Mesenchymal stem cell (in vitro differentiated cells and primary cell): Measurements from ENCODE around the gene CUEDC2.

ENCODE experiments used
- DNase-seq: peaks from one replicate; pipeline ENCODE4 v3.0.0-alpha.2; 2013
- H2AFZ ChIP-seq: one replicate; pipeline ENCODE4 v1.6.1; 2013; ENCODE audit warnings: low read depth, mild to moderate bottlenecking, control low read depth, inconsistent platforms, low read length, moderate library complexity
- H2AK5ac ChIP-seq: 2 replicates; pipeline ENCODE4 v1.6.1; 2013; ENCODE audit warnings: low read length, moderate library complexity, mild to moderate bottlenecking, inconsistent platforms; ENCODE audit not compliant: severe bottlenecking
- H2BK120ac ChIP-seq: one replicate; pipeline ENCODE4 v1.6.1; 2013; ENCODE audit warnings: low read depth, mild to moderate bottlenecking, inconsistent platforms, low read length, moderate library complexity
- H2BK12ac ChIP-seq, 2 experiments: one replicate each; pipeline ENCODE4 v1.6.1; 2013; ENCODE audit warnings: inconsistent platforms in 2 of 2, low read length in 2 of 2, mild to moderate bottlenecking in 2 of 2, moderate library complexity in 2 of 2, control low read depth in 1 of 2
- H2BK15ac ChIP-seq: one replicate; pipeline ENCODE4 v1.6.1; 2013; ENCODE audit warnings: mild to moderate bottlenecking, low read depth, inconsistent platforms; ENCODE audit not compliant: poor library complexity, severe bottlenecking
- H2BK5ac ChIP-seq: 2 replicates; pipeline ENCODE4 v1.6.1; 2013; ENCODE audit warnings: low read depth, mild to moderate bottlenecking, low read length, control low read depth, inconsistent platforms; ENCODE audit not compliant: poor library complexity, severe bottlenecking
- H3K14ac ChIP-seq, 2 experiments: one replicate each; pipeline ENCODE4 v1.6.1; 2013; ENCODE audit warnings: inconsistent platforms in 2 of 2, low read length in 2 of 2, control low read depth in 1 of 2, mild to moderate bottlenecking in 1 of 2, moderate library complexity in 1 of 2
- H3K18ac ChIP-seq, 2 experiments: one replicate each; pipeline ENCODE4 v1.6.1; 2013; ENCODE audit warnings: inconsistent platforms in 2 of 2, low read length in 2 of 2, control low read depth in 1 of 2, low read depth in 1 of 2, mild to moderate bottlenecking in 1 of 2
- H3K23ac ChIP-seq, 2 experiments: one replicate each; pipeline ENCODE4 v1.6.1; 2013; ENCODE audit warnings: inconsistent platforms in 2 of 2, low read length in 2 of 2, mild to moderate bottlenecking in 2 of 2, moderate library complexity in 2 of 2, control low read depth in 1 of 2
- H3K27ac ChIP-seq: 2 replicates; pipeline ENCODE4 v1.5.1; 2013; ENCODE audit warnings: mild to moderate bottlenecking, moderate library complexity, low read length, control low read depth, inconsistent platforms; ENCODE audit not compliant: poor library complexity, severe bottlenecking
- H3K27me3 ChIP-seq, 2 experiments: 2 replicates each; pipeline versions ENCODE4 v1.6.1 to v1.7.0; 2013; ENCODE audit warnings: low read length in 2 of 2, mild to moderate bottlenecking in 2 of 2, moderate library complexity in 2 of 2, control low read depth in 1 of 2, inconsistent platforms in 1 of 2; ENCODE audit not compliant: control insufficient read depth in 1 of 2, insufficient read depth in 1 of 2
- H3K36me3 ChIP-seq, 2 experiments: 2 replicates each; pipeline versions ENCODE4 v1.6.1 to v1.7.0; 2013; ENCODE audit warnings: low read length in 2 of 2, control low read depth in 1 of 2, inconsistent platforms in 1 of 2, low read depth in 1 of 2, mild to moderate bottlenecking in 1 of 2; ENCODE audit not compliant: insufficient read depth in 2 of 2, control insufficient read depth in 1 of 2
- H3K4ac ChIP-seq, 2 experiments: one replicate each; pipeline ENCODE4 v1.6.1; 2013; ENCODE audit warnings: inconsistent platforms in 2 of 2, low read length in 2 of 2, mild to moderate bottlenecking in 2 of 2, moderate library complexity in 2 of 2, control low read depth in 1 of 2, low read depth in 1 of 2
- H3K4me1 ChIP-seq: 2 replicates; pipeline ENCODE4 v1.6.1; 2013; ENCODE audit warnings: low read depth, low read length, control low read depth; ENCODE audit not compliant: control insufficient read depth, insufficient read depth
- H3K4me2 ChIP-seq: 2 replicates; pipeline ENCODE4 v1.6.1; 2013; ENCODE audit warnings: low read length, mild to moderate bottlenecking, inconsistent platforms; ENCODE audit not compliant: poor library complexity, severe bottlenecking
- H3K4me3 ChIP-seq, 2 experiments: 2 replicates each; pipeline versions ENCODE4 v1.5.1 to v1.7.0; 2013; ENCODE audit warnings: low read length in 2 of 2, mild to moderate bottlenecking in 2 of 2, control low read depth in 1 of 2, low read depth in 1 of 2; ENCODE audit not compliant: insufficient read depth in 1 of 2
- H3K79me1 ChIP-seq: replicated peaks from 2 replicates; pipeline ENCODE4 v1.6.1; 2013; ENCODE audit warnings: mild to moderate bottlenecking, control low read depth, low read length, inconsistent platforms; ENCODE audit not compliant: poor library complexity, severe bottlenecking
- H3K9ac ChIP-seq: 2 replicates; pipeline ENCODE4 v1.7.0; 2013; ENCODE audit warnings: mild to moderate bottlenecking, low read length, moderate library complexity
- H3K9me3 ChIP-seq: 2 replicates; pipeline ENCODE4 v1.7.0; 2013; ENCODE audit warnings: mild to moderate bottlenecking, low read length; ENCODE audit not compliant: control insufficient read depth
- H4K8ac ChIP-seq: one replicate; pipeline ENCODE4 v1.6.1; 2013; ENCODE audit warnings: inconsistent platforms, mild to moderate bottlenecking, low read length, moderate library complexity
- H4K91ac ChIP-seq: one replicate; pipeline ENCODE4 v1.6.1; 2013; ENCODE audit warnings: mild to moderate bottlenecking, low read length, inconsistent platforms
- WGBS: methylation state at CpG from one replicate; pipeline ENCODE4 v1.1.7; 2013; ENCODE audit warnings: mixed read lengths; 5-methylcytosine and 5-hydroxymethylcytosine counted together

The CUEDC2 gene

DNA sequence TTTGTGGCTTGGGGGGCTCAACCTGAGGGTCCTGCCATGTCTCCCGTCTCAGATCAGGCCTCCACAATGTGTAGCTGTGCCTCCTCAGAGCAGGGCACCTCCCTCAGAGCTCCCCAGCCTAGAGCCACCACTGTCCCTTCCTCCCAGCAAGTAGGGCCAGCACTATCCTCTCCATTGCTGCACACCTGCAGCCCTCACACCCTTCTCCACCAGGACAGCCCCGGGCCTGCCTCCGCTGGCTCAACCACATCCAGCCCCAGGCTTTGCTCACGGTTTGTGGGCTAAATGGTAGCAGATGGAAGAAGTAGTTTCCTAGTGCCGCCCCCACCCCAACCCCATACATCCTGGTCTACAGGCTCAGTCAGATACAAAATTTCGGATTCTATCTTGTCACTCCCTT is 26.7 kb downstream of the CUEDC2 start:
- H3K36me3 ChIP-seq = peaks cover 15 to 36% of the 10 kb centered on the region in 2 experiments
- no peak overlapping the region for H2BK5ac ChIP-seq
- no peak overlapping the region for H3K4me2 ChIP-seq
- H3K4me1 ChIP-seq = peaks cover 43% of the 10 kb centered on the region
- H2BK120ac ChIP-seq = no peak overlapping the region
- no peak overlapping the region for H2BK12ac ChIP-seq
- no peak overlapping the region for H3K4me3 ChIP-seq
- no peak for DNase-seq
- no peak overlapping the region for H3K27ac ChIP-seq
- no peak overlapping the region for H3K14ac ChIP-seq
- no peak overlapping the region for H2AK5ac ChIP-seq
- no peak overlapping the region for H2AFZ ChIP-seq
- no peak overlapping the region for H4K91ac ChIP-seq
- no peaks in the 10 kb centered on the region for H3K9me3 ChIP-seq
- H3K9ac ChIP-seq = no peak overlapping the region
- 92% methylated on average over 6 of the region's 6 CpGs for WGBS
- no peak overlapping the region for H3K18ac ChIP-seq
- no peak overlapping the region for H2BK15ac ChIP-seq
- no peak overlapping the region for H4K8ac ChIP-seq
- no peaks in the 10 kb centered on the region for H3K79me1 ChIP-seq
- H3K4ac ChIP-seq = no peak overlapping the region
- H3K23ac ChIP-seq = no peak overlapping the region
- peaks cover 46% of the 10 kb centered on the region in 2 experiments for H3K27me3 ChIP-seq

DNA sequence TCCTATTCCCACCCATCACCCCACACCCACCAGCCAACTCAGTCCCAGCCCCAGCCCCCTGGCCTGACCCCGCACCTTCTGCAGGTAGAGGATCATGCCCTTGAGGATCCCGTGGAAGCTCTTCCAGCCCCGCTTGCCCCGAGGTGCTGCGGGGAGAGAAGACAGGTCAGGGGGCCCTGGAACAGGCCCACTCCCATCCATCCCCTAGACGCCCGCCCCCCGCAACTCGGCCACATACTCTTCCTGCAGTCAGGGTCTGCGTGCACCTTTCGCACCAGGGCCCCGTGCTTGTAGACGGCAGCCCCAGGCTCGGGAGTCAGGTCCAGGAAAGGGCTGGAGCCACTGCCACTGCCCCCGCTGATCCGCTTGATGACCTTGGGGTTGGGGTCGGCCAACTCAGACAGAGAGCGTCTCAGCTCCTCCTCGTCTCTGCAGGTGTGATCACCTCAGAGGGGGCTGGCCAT is 27.2 kb downstream of the CUEDC2 start:
- Histone ChIP-seq H3K27ac (no peak overlapping the region), H3K27me3 (peaks cover 41% of the 10 kb centered on the region in 2 experiments), H3K18ac (no peak overlapping the region), H3K4ac (no peak overlapping the region), H2AFZ (no peak overlapping the region), H3K4me1 (peaks cover 43% of the 10 kb centered on the region), H2BK5ac (no peak overlapping the region), H3K36me3 (peaks cover 20 to 41% of the 10 kb centered on the region in 2 experiments), H4K91ac (no peak overlapping the region), H2BK120ac (no peak overlapping the region), H3K4me3 (no peak overlapping the region), H4K8ac (no peak overlapping the region), H3K9me3 (no peaks in the 10 kb centered on the region), H2BK12ac (no peak overlapping the region), H2BK15ac (no peak overlapping the region), H3K4me2 (no peak overlapping the region), H3K79me1 (peaks cover 2% of the 10 kb centered on the region), H3K14ac (no peak overlapping the region), H2AK5ac (no peak overlapping the region), H3K23ac (no peak overlapping the region), H3K9ac (no peak overlapping the region)
- no peak for DNase-seq
- WGBS = 96% methylated on average over 19 of the region's 19 CpGs

DNA sequence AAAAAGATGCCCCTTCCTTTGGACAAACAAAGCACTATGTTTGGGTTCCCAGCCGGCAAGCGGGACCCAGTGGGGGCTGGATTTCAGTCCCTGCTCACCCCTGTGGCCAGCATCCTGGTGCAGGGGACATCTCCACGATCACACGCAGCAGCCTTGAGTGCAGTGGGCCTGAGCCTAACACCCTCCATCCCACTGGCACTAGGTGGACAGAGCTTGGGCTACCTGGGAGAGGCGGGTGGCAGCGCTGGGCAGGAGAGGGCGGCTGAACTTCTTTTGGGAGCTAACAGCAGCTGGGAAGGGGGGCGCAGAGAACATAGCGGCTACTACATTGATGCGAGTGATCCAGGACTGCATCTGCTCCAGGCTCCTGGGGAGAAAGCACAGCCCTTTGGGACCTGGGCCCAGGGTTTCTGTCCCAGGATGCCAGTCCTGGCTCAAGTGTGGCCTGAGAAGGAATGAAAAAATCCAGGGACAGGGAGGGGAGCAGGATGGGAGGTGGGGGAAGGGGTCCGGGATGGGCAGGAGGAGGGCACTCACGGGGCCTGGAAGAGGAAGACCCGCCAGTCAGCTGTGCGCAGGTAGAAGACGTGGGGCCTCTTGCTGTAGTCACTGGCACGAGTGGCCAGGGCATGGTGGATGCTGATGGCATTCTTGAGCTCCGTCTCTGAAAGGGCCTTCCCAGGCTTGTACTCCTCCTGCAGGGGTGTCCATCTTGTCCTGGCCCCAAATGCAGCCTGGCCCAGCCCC is 27.8 kb downstream of the CUEDC2 start:
- WGBS = 95% methylated on average over 17 of the region's 17 CpGs

DNA sequence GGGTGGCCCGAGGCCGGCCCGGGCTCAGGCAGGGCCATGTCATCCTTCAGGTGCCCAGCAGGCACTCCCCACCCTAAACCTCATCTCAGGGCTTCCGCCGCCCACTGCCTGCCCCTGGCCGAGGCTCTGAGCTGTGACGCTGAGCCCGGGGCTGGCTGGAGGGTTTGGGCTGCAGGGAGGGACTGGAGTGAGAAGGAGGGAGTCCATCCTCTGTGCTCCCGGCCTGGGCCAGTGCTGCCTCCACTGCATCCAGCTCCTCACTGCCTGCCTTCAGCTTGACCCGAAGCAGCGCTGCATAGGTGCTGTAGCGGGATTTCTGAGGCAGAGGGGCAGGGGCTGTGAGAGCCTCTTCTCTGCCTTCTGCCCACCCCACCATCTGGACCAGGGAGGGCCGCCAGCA is 29.3 kb downstream of the CUEDC2 start:
- WGBS = 86% methylated on average over 9 of the region's 13 CpGs
- H3K18ac ChIP-seq = no peak overlapping the region
- H3K27me3 ChIP-seq = peaks cover 24 to 26% of the 10 kb centered on the region in 2 experiments
- no peak overlapping the region for H4K8ac ChIP-seq
- H3K14ac ChIP-seq = no peak overlapping the region
- no peak overlapping the region for H2BK12ac ChIP-seq
- no peak overlapping the region for H3K9ac ChIP-seq
- H4K91ac ChIP-seq = no peak overlapping the region
- peaks cover 44% of the 10 kb centered on the region for H3K4me1 ChIP-seq
- H3K23ac ChIP-seq = no peak overlapping the region
- H2AFZ ChIP-seq = no peak overlapping the region
- H3K27ac ChIP-seq = no peak overlapping the region
- H3K4ac ChIP-seq = no peak overlapping the region
- H3K9me3 ChIP-seq = no peaks in the 10 kb centered on the region
- no peak overlapping the region for H2BK5ac ChIP-seq
- H2BK120ac ChIP-seq = no peak overlapping the region
- DNase-seq = no peak
- H3K4me3 ChIP-seq = no peak overlapping the region
- H3K4me2 ChIP-seq = no peak overlapping the region
- no peak overlapping the region for H2BK15ac ChIP-seq
- peaks cover 6% of the 10 kb centered on the region for H3K79me1 ChIP-seq
- peaks cover 23 to 54% of the 10 kb centered on the region in 2 experiments for H3K36me3 ChIP-seq
- H2AK5ac ChIP-seq = no peak overlapping the region

More for the DNA sequence above, 27.8 kb downstream of the CUEDC2 start:
- no peak for DNase-seq
- Histone ChIP-seq H2AFZ (no peak overlapping the region), H4K91ac (no peak overlapping the region), H3K4me2 (no peak overlapping the region), H3K23ac (no peak overlapping the region), H3K18ac (no peak overlapping the region), H2BK5ac (no peak overlapping the region), H3K14ac (no peak overlapping the region), H3K36me3 (peaks cover 20 to 47% of the 10 kb centered on the region in 2 experiments), H2BK120ac (no peak overlapping the region), H2AK5ac (no peak overlapping the region), H3K4ac (no peak overlapping the region), H3K27me3 (peaks cover 35% of the 10 kb centered on the region in 2 experiments), H3K79me1 (peaks cover 6% of the 10 kb centered on the region), H3K9me3 (no peaks in the 10 kb centered on the region), H4K8ac (no peak overlapping the region), H3K4me1 (peaks cover 47% of the 10 kb centered on the region), H3K4me3 (no peak overlapping the region), H3K9ac (no peak overlapping the region), H2BK15ac (no peak overlapping the region), H3K27ac (no peak overlapping the region), H2BK12ac (no peak overlapping the region)
